Neural progenitor cell (in vitro differentiated cells): ENCODE results near the gene CDAN1.

Experiments used
- EZH2 ChIP-seq: fragments of 200-600 bp; sonication (generic); IDR thresholded peaks from 2 replicates; pipeline ENCODE4 v1.6.1; 2017; ENCODE audit warnings: antibody characterized with exemption, mild to moderate bottlenecking, moderate library complexity
- EZH2phosphoT487 ChIP-seq: fragments of 200-600 bp; sonication (generic); IDR thresholded peaks from 2 replicates; pipeline ENCODE4 v1.6.1; 2017; ENCODE audit warnings: antibody characterized with exemption

- TF ChIP-seq EZH2 (no peak), EZH2phosphoT487 (no peak)
Measured at GRCh38 chr15:42712584-42712983, 24.3 kb downstream of the CDAN1 start.
